HG03571 (cell line): ENCODE results near the gene GRM1.

ENCODE experiments used
- ATAC-seq: cut with Tn5 transposase; IDR thresholded peaks from one replicate; pipeline ENCODE4 v1.9.1; 2021; ENCODE audit not compliant: unreplicated experiment

Gene GRM1

DNA sequence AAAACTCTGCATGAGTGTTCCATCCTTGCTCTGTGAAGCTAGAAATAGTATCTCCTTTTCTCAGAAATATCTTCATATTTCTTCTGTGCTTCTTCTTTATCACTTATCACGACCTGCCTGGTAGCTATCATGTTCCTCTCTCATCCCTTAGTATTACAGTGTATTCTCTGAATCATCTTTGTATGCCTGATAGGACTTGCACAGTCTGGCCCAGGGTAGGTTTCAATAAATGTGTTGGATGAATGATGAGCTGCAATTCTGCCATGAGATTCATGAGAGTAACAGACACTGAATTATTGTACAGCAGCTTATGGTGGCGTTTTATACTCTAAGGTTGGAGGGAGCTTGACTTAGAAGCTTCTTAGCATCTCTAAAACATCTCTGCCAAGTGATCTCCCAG, 66.6 kb downstream of the GRM1 start:
- no peak for ATAC-seq

DNA sequence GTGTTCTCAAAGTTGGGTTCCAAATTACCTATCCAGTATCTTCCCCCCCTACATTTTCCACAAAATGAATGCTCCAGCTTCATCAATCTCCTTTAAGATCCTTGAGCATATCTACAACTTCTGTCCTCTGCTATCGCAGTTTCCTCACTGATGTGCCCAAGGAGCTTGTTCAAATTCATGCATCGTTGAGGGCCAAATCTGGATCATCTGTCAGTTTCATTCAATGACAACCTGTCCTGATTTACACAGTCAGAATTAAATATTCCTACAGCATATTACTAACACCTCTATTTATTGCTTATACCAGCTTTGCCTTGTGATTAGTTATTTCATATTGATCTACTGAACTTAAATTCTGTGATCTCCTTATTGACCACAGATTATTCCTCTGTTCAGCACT, 68.7 kb downstream of the GRM1 start:
- ATAC-seq, result no peak

DNA sequence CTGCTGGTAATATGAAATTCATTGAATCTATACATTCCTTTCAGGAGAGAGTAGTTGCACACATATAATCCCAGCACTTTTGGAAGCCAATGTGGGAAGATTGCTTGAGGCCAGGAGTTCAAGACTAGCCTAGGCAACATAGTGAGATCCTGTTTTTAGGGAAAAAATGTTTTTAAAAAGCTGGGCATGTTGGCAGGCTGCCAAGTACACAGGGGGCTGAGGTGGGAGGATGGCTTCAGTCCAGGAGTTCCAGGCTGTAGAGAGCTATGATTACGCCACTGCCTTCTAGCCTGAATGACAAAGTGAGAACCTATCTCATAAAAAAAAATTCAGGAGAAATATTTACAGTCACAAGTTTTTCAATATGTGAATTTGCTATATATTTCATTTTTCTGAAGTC, 71.9 kb downstream of the GRM1 start:
- no peak for ATAC-seq

DNA sequence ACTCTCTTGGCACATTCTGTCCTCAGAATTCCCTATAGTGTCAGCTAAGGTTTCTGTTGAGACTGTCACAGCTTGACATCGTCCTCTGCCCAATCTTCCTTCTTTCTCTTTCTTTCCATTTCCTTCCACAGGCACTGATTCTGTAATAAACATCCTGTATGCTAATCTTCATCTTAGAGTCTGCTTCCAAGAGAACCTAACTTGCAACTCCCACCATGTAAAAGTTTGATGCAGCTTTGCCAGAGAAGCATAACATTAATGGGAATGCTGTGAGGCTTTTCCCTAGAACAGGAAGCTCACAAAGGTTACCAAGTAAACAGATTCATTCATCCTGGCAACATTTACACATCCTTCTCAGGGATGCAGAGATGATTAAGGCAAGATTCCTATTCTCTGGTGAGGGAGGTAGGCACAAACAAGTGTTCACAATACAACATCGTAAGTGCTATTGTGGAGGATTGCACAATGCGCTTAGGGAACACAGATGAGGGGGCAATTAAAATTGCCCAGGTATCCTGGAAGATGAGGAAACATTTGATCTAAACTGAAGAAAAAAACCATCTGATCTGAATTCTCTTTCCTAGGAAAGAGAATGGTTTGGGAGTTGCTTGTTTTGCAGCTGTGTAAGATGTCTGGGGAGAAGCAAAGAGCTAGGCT, 74.7 kb downstream of the GRM1 start:
- no peak for ATAC-seq

DNA sequence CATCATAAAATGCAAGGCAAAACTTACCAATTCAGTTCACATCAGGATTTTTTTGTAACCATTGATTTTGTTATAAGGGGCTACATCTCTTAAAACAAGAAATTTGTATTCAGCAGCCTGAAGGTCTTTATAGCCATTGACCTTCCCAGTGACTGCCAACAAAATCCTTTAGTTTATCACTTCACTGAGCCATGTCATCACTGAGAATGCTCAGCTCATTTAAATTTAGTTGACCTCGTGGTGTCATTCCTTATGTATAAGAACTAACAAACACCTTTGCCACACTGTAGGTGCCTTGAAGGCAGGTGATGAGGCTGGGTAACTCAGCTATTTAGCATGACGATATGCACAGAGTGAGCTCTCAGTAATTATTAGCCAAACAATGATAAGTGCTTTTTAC, 77.7 kb downstream of the GRM1 start:
- ATAC-seq, result no peak

DNA sequence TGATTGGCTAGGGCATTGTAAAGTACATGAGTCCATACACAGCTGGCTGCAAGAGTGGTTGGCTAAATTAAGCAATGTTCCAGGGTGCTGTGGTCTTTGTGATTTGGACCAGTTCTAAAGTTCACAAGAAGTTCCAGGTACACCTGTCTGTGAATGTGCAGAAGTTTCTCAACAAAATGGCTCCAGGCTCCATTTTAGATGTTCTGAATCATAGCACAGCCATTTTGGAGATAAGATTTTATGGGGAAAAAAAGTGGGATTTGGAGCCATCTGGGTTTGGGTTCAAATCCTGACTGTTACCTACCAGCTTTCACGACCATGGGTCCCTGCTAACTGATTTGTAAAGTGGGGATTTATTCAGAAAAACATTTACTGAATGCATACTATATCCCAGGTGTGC, 82.1 kb downstream of the GRM1 start:
- no peak for ATAC-seq

DNA sequence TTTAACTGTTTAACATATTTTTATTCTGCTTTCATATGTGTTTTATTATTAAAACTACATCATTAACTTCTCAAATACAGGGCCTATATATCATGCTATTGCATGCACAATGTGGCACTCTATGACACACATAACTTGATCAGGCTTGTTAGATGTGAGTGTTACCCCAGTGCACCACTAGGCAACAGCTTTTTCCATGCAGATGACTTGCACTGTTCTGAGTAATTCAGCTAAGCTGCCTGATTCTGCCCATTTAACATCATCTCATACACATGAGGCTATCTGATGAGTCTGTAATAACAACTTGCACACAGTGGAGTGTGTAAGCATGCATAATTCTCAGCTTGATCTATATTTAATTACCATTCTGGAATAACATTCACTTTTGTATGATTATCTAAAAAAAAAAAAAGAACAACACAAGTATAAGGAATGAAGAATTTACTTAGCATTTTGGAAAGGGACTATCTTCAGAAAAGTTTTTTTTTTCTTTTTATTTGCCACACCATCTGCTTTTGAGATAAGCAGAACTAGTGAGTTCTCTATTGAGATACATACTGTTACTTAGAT, 83.1 kb downstream of the GRM1 start:
- ATAC-seq, result no peak

DNA sequence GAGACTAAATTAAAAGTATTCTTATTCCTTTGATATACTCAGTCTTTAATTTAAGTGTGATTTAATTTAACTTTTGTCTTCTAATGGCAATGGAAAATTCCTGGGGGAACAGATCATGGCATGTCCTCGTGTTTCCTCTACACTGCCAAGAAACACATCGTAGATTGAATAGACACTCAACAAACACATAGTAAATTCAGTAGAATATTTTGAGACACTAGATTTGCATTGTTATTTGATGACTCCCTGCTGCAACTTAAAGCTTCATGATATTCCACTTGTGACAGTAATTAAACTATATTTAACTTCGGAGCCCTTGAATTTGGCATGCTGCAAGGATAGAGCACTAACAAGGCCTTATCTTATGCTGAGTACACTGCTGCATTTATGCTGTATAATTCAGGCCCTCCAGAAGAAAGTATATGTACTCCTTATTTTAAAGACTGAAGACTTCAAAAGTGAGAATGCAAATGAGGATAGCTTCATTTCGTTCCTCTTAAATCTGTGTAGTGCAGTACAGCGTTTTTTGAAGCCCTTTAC, 84.3 kb downstream of the GRM1 start:
- ATAC-seq, result no peak

DNA sequence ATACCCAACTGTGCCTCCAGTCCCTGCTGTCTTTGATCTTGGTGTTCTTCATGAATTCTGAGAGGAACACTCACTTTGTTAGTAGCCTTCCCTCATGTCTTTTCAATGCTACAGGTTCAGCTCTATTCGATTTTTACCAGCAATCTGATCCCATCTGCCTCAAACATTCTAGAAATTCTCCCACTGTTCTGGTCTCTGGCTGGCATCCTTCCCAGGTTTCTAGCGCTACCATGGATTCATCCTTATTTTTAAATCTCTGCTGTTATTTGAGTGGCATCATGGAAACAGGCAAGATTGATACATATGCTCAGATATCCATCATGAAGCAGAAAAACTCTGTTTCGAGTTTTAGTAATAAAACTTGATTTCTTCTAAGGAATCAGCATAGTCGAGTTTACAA, 94.8 kb downstream of the GRM1 start:
- no peak for ATAC-seq

DNA sequence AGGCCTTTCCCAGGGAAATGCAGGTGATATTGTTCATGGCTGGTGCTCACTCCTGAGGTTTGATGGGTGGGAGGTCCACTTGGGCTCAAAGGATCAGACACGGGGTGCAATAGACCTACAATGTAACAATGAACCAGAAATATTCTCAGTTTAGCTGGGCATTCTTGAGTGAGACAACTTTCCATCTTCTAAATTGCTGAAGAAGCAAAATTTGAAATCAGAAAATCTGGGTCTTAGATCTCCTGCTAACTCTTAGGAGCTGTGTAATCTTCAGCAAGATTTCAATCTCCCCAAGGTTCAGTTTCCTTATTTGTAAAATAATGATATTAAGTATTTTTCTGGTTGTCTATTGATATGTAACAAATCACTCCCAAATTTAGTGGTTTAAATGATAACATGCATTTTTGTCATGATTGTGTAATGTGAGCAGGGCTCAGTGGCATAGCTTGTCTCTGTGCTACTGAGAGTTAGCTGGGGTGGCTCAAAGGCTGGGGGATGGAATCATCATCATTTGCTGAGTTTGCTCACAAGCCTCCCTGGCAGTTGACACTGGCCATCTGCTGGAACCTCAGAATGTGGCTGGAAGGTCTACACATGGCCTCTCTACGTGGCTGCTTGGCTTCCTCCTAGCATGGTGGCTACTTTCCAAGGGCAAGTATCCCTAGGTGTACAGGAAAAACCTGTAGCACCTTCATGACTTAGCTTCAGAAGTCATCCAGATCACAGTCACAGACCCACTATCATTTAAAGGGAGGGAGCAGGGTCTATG, 98.8 kb downstream of the GRM1 start:
- no peak for ATAC-seq

DNA sequence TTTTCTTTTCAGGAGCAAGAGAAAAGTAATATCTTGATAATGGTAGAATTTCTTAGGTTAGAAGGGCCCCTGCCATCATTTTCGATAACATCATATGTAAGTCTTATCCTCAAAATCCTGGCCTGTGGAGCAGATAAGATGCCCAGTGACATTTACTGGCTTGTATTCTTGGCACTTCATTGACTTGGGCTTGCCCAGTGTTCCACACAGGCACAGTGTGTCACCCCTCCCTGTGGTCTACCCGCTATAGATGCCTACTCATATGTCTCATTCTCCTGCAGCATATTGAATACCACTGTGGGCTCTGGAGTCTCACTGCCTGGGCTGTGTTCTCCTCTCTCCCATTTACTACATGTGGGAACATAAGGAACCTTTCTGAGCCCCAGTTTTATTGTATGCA, 105.0 kb downstream of the GRM1 start:
- no peak for ATAC-seq

DNA sequence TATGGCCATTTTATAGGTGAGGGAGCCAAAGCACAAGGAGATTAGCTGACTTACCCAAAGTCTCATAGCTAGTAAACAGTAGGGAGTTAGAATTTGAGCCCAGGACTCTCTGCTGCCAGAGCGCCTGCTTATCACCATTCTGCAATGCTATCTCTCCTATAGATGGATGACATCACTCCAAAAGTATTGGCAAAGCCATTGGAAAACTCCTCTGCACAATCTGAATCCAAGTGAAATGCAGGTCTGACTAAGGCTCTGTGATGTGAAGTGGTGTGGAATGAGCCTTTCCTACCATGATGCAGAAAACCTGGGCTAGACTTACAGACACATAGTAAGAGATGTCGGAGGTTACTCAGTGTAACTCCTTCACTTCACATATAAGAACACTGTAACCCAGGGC, 106.3 kb downstream of the GRM1 start:
- ATAC-seq, result no peak

DNA sequence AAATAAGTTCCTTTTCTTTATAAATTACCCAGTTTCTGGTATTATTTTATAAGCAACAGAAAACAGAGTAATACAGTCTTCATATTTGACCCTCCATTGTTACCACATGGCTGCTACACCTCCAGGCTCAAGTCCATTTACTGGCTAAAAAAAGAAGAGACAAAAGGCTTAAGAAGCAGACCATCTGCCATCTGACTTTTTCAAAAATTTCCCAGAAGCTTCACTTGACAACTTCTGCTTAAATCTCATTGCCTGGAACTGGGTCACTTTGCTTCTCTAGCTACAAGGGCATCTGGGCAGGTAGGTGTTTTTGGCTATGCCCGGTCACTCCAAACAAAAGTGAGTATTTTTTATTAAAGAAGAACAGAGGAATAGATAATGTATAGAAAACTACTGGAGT, 118.0 kb downstream of the GRM1 start:
- ATAC-seq, result no peak

DNA sequence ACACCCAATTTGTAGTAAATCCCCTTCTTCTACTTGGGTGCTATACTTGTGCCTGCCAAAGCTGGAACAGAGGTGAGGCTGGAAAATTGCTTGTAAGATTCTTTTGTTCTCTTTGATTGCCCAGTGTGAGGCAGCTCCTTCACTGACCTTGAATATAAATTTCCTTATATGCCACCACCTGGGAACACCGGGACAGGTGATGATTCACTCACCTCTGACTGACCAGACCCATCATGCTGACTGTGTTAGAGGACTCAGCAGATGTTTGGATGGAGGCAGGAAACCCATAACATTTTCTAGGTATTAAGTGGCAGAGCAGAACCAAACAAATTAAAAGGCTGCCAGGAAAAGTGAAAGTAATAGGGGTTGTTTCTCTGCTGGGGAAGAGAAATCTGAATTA, 120.9 kb downstream of the GRM1 start:
- no peak for ATAC-seq

DNA sequence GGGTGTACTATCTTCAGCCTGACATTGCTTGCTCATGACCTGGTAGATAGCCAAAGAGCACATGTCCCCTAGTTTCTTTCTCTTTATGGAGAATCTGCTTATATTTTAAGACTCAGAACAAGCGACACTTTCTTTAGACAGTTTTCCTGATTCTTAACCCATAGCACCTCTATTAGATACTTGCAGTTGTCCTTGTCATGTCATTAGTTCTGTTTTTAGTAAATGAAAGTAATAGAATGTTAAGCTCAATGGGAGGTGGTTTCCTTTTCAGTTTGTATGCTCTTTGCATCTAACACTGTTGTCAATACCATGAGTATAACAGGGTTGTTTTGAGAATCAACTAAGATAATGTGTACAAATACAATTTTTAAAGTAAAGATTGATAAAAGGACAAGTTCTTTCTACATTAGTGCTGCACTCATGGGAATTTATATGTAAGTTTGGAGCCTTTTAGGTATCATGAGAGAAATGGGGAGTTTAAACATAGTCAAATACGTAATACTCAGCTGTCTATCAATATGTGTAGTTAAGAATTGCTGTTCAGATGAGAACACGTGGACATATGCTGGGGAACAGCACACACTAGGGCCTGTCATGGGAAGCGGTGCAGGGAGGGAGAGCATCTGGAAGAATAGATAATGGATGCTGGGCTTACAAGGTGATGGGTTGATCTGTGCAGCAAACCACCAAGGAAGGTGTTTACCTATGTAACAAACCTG, 124.3 kb downstream of the GRM1 start:
- peak; percentile 94 for ATAC-seq

DNA sequence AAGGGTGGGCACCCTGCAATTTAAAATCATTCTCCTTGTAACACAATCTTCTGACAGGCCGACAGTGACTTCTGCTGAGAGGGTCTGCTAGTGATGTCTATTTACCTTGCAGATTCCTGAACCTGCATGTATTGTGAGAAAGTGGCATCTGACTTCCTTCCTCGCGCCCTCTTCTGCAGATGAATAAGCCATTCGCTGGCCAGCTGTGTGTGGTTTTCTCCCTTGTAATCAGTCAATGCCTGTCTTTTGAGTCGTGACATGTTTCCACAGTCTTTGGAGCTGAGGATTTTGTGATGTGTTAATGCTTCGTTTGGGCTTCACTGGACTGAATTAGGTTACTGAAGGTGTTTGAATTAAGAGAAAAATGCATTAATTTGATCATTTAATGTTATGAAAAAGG, 125.3 kb downstream of the GRM1 start:
- ATAC-seq, result no peak

DNA sequence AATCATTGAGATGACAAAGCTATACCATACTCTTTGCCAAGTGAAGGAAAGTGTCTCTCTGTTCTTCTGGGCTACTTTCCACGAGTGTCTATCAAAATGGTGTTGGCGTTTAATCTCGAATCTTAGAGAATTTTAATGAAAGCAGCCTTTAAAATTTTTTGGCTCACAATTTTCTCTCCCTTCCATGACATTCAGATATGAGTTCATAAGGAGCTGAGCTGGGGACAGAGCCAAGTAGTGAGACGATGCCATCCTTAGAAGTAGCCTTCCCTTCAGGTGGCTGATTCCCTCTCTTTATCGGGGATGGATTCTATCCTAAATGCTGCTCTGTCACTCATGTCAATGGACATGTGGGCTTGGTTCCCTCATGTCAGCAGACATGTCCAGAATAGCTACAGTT, 132.8 kb downstream of the GRM1 start:
- no peak for ATAC-seq

DNA sequence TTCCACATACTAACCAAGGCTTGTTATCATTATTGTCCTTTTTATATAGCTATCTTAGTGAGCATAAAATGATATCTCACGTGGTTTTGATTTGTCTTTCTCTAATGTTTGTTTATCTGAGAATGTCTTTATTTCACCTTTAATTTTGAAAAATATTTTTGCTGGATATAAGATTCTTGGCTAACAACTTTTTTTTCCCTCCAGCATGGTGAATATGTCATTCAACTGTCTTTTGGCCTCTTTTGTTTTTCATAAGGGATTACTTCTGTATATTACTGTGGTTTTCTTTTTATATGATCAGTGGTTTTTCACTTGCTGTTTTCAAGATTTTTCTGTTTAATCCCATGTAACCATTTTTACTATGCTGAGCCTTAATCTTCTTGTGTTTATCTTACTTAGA, 141.0 kb downstream of the GRM1 start:
- no peak for ATAC-seq

DNA sequence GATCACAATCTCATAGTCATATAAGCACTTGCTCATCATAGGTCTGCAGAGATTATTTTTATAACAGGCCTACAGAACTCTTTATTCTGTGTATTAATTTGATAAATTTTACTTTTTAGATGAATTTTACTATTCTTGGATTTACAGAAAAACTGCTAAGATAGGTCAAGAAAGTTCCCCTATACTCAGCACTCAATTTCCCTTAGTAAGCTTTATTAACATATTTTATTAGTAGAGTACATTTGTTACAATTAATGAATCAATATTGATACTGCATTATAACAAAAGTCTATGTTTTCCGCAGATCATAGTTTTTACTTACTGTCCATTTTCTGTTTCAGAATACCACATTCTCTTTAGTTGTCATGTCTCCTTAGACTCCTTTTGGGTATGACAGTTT, 148.9 kb downstream of the GRM1 start:
- ATAC-seq, result no peak

DNA sequence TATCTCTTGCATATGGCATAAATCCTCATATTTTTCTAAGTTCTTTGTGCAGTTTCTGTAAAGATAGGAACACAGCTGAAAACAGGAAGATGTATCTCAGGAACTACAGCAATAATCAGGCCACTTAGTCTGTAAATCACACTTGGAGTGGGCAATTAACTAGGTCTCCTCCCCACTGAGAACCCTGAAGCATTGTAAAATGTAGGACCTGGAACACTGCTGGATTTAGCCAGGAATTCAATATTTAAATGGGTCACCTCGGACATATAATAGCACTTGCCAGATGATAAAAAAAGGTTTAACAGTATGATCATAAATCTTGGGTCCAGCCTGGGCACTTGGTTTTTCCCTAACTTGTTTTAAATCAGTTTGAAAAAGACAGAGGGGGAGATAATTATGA, 155.0 kb downstream of the GRM1 start:
- ATAC-seq, result no peak

DNA sequence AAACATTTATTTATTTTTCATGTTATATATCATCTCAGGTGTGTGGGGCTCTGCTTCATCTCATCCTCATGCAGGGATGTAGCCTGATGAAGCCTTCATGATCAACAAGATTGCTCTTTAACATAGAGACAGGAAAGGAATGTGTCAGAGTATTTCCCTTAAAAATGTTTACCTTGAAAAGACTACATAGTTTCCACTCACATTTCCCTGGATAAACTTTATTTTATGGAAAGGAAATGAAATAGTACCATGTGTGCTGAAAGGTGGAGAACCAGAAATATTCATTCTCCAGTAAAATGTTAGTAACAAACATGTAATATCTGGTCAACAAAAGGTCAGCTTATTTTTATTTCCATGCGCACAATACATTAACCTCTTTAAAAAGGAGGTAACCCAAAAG, 155.8 kb downstream of the GRM1 start:
- no peak for ATAC-seq

DNA sequence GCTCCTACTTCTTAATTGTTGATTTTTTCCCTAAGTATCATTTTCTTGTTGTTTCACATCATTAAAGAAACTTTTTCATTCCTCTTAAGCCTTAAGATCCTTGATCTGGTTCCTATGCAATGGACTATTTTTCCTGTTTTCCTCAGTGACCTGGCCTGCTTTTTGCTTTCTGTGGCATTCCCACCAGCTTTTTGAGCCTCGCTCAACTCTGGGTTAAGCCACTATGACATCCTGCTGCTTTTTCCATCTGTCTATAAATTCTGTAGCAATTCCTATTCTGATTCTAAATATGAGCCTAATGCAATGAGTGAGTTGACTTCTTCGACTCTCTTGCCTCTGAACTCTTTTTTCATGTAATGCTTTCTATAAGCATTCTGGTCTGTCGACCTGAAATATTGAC, 160.3 kb downstream of the GRM1 start:
- ATAC-seq, result no peak
